K562 (cell line): ENCODE results near the gene UGT2B17. TPM values are rescaled to one million over a fixed set of nuclear protein-coding genes. Genes with fewer than 3 reads are reported as not detected.

Experiments
- ATAC-seq: fragments of 200-7000 bp; cut with Tn5 transposase; 3 replicates; pipeline ENCODE4 v1.9.1; 2020; ENCODE audit warnings: moderate library complexity
- BruUV-seq: library from RNA; stranded (reverse); fragments of 400-500 nt; replicated peaks from 2 replicates; lab custom pipeline; 2021; lab: Mats Ljungman, UMichigan
- CTCF ChIA-PET: fragments of 300-600 bp; formaldehyde crosslinking; extraction: SDS; loops from one replicate; lab custom pipeline; 2021; ENCODE audit warnings: low intra/inter-chr PET ratio; lab: Yijun Ruan, JAX
- POLR2A ChIA-PET: fragments of 300-600, 350-650 bp; sonication (Branson Sonifier 250); formaldehyde crosslinking; extraction: SDS; loops from one replicate; lab custom pipeline; 2021; ENCODE audit warnings: antibody characterized with exemption, inconsistent platforms; lab: Yijun Ruan, JAX
- DNase-seq, 4 experiments: peaks; one replicate each; pipeline versions ENCODE4 v3.0.0 to v3.0.0-alpha.2; 2011 to 2018; ENCODE audit warnings: low spot score in 3 of 4, mixed read lengths in 3 of 4; ENCODE audit errors: extremely low read depth in 1 of 4
- FAIRE-seq: peaks from 2 replicates; lab custom pipeline; 2011; peaks lifted over from hg19 to GRCh38; lab: Jason Lieb, UNC
- H2AFZ ChIP-seq: 2 replicates; pipeline ENCODE4 v1.6.0; 2011; ENCODE audit warnings: low read depth, low read length, control low read depth, inconsistent platforms
- H3K27ac ChIP-seq: fragments of 200-600 bp; 3 replicates; pipeline ENCODE4 v1.8.0; 2011; ENCODE audit warnings: low read depth, mild to moderate bottlenecking, control low read depth, inconsistent platforms, low read length, moderate library complexity, mixed read lengths; ENCODE audit errors: extremely low read depth
- H3K27me3 ChIP-seq, 2 experiments: fragments of 300-600 bp in 1 of 2; 2 replicates in 1 of 2; 3 replicates in 1 of 2; pipeline versions ENCODE4 v1.6.0 to v1.8.0; 2011; ENCODE audit warnings: inconsistent platforms in 2 of 2, low read length in 2 of 2, mild to moderate bottlenecking in 1 of 2, mixed read lengths in 1 of 2, moderate library complexity in 1 of 2; ENCODE audit not compliant: control insufficient read depth in 2 of 2, insufficient read depth in 2 of 2
- H3K36me3 ChIP-seq: fragments of 300-600 bp; 3 replicates; pipeline ENCODE4 v1.8.0; 2011; ENCODE audit warnings: mild to moderate bottlenecking, low read length, inconsistent platforms; ENCODE audit not compliant: control insufficient read depth, insufficient read depth
- H3K4me1 ChIP-seq, 2 experiments: fragments of 200-600 bp in 1 of 2; replicated peaks in 1 of 2; 2 replicates in 1 of 2; 3 replicates in 1 of 2; pipeline versions ENCODE4 v1.5.1 to v1.8.0; 2011; ENCODE audit warnings: inconsistent platforms in 2 of 2, low read length in 2 of 2, mild to moderate bottlenecking in 1 of 2, mixed read lengths in 1 of 2, moderate library complexity in 1 of 2; ENCODE audit not compliant: control insufficient read depth in 2 of 2, insufficient read depth in 2 of 2
- H3K4me2 ChIP-seq: 2 replicates; pipeline ENCODE4 v1.6.1; 2011; ENCODE audit warnings: low read length, control low read depth, inconsistent platforms, mixed read lengths; ENCODE audit not compliant: insufficient read depth
- H3K4me3 ChIP-seq: fragments of 200-600 bp; sonication (generic), shearing (Covaris generic); 2 replicates; pipeline ENCODE4 v1.5.1; 2016; ENCODE audit warnings: control low read depth, inconsistent platforms
- H3K79me2 ChIP-seq: fragments of 200-600 bp; 3 replicates; pipeline ENCODE4 v1.8.0; 2011; ENCODE audit warnings: low read length, inconsistent platforms; ENCODE audit not compliant: control insufficient read depth, insufficient read depth
- H3K9ac ChIP-seq, 2 experiments: 2 replicates each; pipeline versions ENCODE4 v1.6.0 to v1.6.1; 2011; ENCODE audit warnings: low read depth in 2 of 2, low read length in 2 of 2, control low read depth in 1 of 2, inconsistent platforms in 1 of 2, mild to moderate bottlenecking in 1 of 2, mixed read lengths in 1 of 2; ENCODE audit not compliant: insufficient read depth in 1 of 2
- H3K9me1 ChIP-seq: one replicate; pipeline ENCODE4 v1.6.0; 2011; ENCODE audit warnings: inconsistent platforms, mild to moderate bottlenecking, low read length, moderate library complexity; ENCODE audit not compliant: control insufficient read depth, insufficient read depth
- H3K9me3 ChIP-seq: replicated peaks from 2 replicates; pipeline ENCODE4 v1.5.1; 2011; ENCODE audit warnings: low read depth, low read length, inconsistent platforms; ENCODE audit not compliant: control insufficient read depth, insufficient read depth
- H4K20me1 ChIP-seq: replicated peaks from 2 replicates; pipeline ENCODE4 v1.6.1; 2011; ENCODE audit warnings: low read length, inconsistent platforms, mixed read lengths; ENCODE audit not compliant: control insufficient read depth, insufficient read depth
- CC2D1A ChIP-seq: fragments of 450-650 bp; IDR thresholded peaks from 2 replicates; pipeline ENCODE4 v1.6.1; 2017; ENCODE audit warnings: mild to moderate bottlenecking
- CEBPB ChIP-seq: fragments of 450-650 bp; IDR thresholded peaks from 2 replicates; pipeline ENCODE4 v1.6.1; 2016; ENCODE audit warnings: missing genetic modification characterization, missing compliant biosample characterization
- EHMT2 ChIP-seq: fragments of 450-650 bp; IDR thresholded peaks from 2 replicates; pipeline ENCODE4 v1.6.1; 2018; ENCODE audit warnings: antibody characterized with exemption
- ESRRB ChIP-seq: fragments of 250-450 bp; sonication (Bioruptor Pico); IDR thresholded peaks from 2 replicates; pipeline ENCODE4 v1.5.0; 2020; ENCODE audit warnings: mild to moderate bottlenecking, moderate library complexity, borderline replicate concordance
- FIP1L1 ChIP-seq: fragments of 200-400 bp; formaldehyde crosslinking; IDR thresholded peaks from 2 replicates; pipeline ENCODE4 v1.6.1; 2018; ENCODE audit warnings: mild to moderate bottlenecking, low read depth, low read length; ENCODE audit not compliant: poor library complexity, severe bottlenecking
- MXI1 ChIP-seq: IDR thresholded peaks from 2 replicates; pipeline ENCODE4 v1.6.1; 2011; ENCODE audit warnings: low read depth, mild to moderate bottlenecking, improper control_type of control experiment, low read length
- RBFOX2 ChIP-seq: fragments of 200-400 bp; formaldehyde crosslinking; IDR thresholded peaks from 2 replicates; pipeline ENCODE4 v1.6.1; 2017; ENCODE audit warnings: low read depth, mild to moderate bottlenecking, low read length, moderate library complexity
- TARDBP ChIP-seq: fragments of 450-650 bp; IDR thresholded peaks from 2 replicates; pipeline ENCODE4 v1.6.1; 2016
- ZNF23 ChIP-seq: fragments of 250-450 bp; sonication (Bioruptor Pico); IDR thresholded peaks from 2 replicates; pipeline ENCODE4 v1.4.0; 2020; ENCODE audit warnings: mild to moderate bottlenecking
- WGBS: fragments of 100-300 bp; shearing (Covaris generic); methylation state at CpG from one replicate; pipeline ENCODE4 v1.1.6; 2016; ENCODE audit warnings: low coverage, mixed read lengths; ENCODE audit not compliant: insufficient coverage; ENCODE audit errors: missing lambda C conversion rate; 5-methylcytosine and 5-hydroxymethylcytosine counted together
- in situ Hi-C: fragments of 300-500 bp; cut with MboI; formaldehyde crosslinking; loops from 4 replicates; pipeline ENCODE4 v1.15.0; 2018; ENCODE audit warnings: inconsistent platforms, mixed read lengths
- intact Hi-C: fragments of 100-400 bp; cut with micrococcal nuclease; formaldehyde crosslinking; loops from 2 replicates; pipeline ENCODE4 v1.14.2; 2022
- polyA plus RNA-seq, 8 experiments: library from polyadenylated mRNA; depleted of rRNA in 4 of 8; stranded (reverse) in 5 of 8; unstranded in 3 of 8; fragments of >200 nt; fragmentation: Nextera tagmentation in 2 of 8; fragmentation: Illumina TruSeq in 1 of 8; extraction: Ambion mirVana in 2 of 8; extraction: Trizol in 1 of 8; gene quantifications; 2 replicates each; pipeline versions ENCODE4 v1.2.1 to v1.2.3, GENCODE V29; 2011 to 2014; ENCODE audit warnings: inconsistent platforms in 1 of 8, missing spikeins in 1 of 8
- total RNA-seq, 7 experiments: library from RNA; depleted of rRNA in 6 of 7; stranded (reverse); fragments of >200 nt in 6 of 7; fragmentation: Illumina TruSeq in 2 of 7; extraction: Trizol in 2 of 7; gene quantifications; 2 replicates each; pipeline versions ENCODE4 v1.2.1 to v1.2.3, GENCODE V29; 2011 to 2021; ENCODE audit warnings: low replicate concordance in 1 of 7
- TF ChIP-seq, protein P1 (sequence below): sonication (generic); formaldehyde crosslinking; IDR thresholded peaks from 2 replicates; pipeline ENCODE4 v1.8.1; 2023; ENCODE audit warnings: mild to moderate bottlenecking, missing genetic modification reagents, moderate library complexity
- TF ChIP-seq, protein P2 (sequence below): fragments of 250-450 bp; sonication (Bioruptor Pico); IDR thresholded peaks from 2 replicates; pipeline ENCODE4 v1.8.0; 2021; ENCODE audit warnings: borderline replicate concordance, mild to moderate bottlenecking, moderate library complexity; ENCODE audit not compliant: poor library complexity, severe bottlenecking
- TF ChIP-seq, protein P3 (sequence below): fragments of 200-800 bp; sonication (Bioruptor generic); IDR thresholded peaks from 2 replicates; pipeline ENCODE4 v1.6.1; 2016; ENCODE audit warnings: missing genetic modification characterization, missing compliant biosample characterization

Gene UGT2B17
- total and polyA plus RNA-seq, 9 of the 15 experiments (the other 6 are each of a cell fraction or from before 2014, with no cell fraction given), result 0.11 TPM; not detected in 8

- Histone ChIP-seq H3K79me2 (no peaks in the 10 kb centered on the region), H4K20me1 (no peaks in the 10 kb centered on the region), H3K9me3 (no peaks in the 10 kb centered on the region), H3K4me2 (no peak overlapping the region), H3K9me1 (no peaks in the 10 kb centered on the region), H3K4me3 (no peak overlapping the region), H3K36me3 (no peaks in the 10 kb centered on the region), H3K9ac (no peak overlapping the region), H3K27ac (no peak overlapping the region), H3K4me1 (no peaks in the 10 kb centered on the region), H3K27me3 (no peaks in the 10 kb centered on the region), H2AFZ (no peak overlapping the region)
- in situ Hi-C loops, result no loop called here
- no TSS peak for BruUV-seq
- POLR2A ChIA-PET, result no interaction called here
- 0% methylated on average over 1 of the region's 1 CpG for WGBS
- intact Hi-C loops, result no loop called here
- no peak for DNase-seq
- TF ChIP-seq CEBPB (tag) (no peak), FIP1L1 (no peak), MXI1 (no peak), ESRRB (CRISPR knock-in tag) (no peak), TARDBP (no peak), RBFOX2 (no peak), CC2D1A (no peak), ZNF23 (no peak), EHMT2 (no peak)
- TF ChIP-seq, protein P1, sequence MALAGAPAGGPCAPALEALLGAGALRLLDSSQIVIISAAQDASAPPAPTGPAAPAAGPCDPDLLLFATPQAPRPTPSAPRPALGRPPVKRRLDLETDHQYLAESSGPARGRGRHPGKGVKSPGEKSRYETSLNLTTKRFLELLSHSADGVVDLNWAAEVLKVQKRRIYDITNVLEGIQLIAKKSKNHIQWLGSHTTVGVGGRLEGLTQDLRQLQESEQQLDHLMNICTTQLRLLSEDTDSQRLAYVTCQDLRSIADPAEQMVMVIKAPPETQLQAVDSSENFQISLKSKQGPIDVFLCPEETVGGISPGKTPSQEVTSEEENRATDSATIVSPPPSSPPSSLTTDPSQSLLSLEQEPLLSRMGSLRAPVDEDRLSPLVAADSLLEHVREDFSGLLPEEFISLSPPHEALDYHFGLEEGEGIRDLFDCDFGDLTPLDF (CRISPR knock-in tag), result no peak
- TF ChIP-seq, protein P2, sequence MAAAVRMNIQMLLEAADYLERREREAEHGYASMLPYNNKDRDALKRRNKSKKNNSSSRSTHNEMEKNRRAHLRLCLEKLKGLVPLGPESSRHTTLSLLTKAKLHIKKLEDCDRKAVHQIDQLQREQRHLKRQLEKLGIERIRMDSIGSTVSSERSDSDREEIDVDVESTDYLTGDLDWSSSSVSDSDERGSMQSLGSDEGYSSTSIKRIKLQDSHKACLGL (CRISPR knock-in tag), result no peak
- TF ChIP-seq, protein P3, sequence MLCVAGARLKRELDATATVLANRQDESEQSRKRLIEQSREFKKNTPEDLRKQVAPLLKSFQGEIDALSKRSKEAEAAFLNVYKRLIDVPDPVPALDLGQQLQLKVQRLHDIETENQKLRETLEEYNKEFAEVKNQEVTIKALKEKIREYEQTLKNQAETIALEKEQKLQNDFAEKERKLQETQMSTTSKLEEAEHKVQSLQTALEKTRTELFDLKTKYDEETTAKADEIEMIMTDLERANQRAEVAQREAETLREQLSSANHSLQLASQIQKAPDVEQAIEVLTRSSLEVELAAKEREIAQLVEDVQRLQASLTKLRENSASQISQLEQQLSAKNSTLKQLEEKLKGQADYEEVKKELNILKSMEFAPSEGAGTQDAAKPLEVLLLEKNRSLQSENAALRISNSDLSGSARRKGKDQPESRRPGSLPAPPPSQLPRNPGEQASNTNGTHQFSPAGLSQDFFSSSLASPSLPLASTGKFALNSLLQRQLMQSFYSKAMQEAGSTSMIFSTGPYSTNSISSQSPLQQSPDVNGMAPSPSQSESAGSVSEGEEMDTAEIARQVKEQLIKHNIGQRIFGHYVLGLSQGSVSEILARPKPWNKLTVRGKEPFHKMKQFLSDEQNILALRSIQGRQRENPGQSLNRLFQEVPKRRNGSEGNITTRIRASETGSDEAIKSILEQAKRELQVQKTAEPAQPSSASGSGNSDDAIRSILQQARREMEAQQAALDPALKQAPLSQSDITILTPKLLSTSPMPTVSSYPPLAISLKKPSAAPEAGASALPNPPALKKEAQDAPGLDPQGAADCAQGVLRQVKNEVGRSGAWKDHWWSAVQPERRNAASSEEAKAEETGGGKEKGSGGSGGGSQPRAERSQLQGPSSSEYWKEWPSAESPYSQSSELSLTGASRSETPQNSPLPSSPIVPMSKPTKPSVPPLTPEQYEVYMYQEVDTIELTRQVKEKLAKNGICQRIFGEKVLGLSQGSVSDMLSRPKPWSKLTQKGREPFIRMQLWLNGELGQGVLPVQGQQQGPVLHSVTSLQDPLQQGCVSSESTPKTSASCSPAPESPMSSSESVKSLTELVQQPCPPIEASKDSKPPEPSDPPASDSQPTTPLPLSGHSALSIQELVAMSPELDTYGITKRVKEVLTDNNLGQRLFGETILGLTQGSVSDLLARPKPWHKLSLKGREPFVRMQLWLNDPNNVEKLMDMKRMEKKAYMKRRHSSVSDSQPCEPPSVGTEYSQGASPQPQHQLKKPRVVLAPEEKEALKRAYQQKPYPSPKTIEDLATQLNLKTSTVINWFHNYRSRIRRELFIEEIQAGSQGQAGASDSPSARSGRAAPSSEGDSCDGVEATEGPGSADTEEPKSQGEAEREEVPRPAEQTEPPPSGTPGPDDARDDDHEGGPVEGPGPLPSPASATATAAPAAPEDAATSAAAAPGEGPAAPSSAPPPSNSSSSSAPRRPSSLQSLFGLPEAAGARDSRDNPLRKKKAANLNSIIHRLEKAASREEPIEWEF, result no peak
- CTCF ChIA-PET, result no interaction called here
- no peak for FAIRE-seq
- ATAC-seq, result no peak
These were observed 1.0 kb downstream of the UGT2B17 start for GRCh38 chr4:68575081-68575480.
